Kidney epithelial cell (primary cell): ENCODE results near the gene COL9A3. TPM values are rescaled to one million over a fixed set of nuclear protein-coding genes. Genes with fewer than 3 reads are reported as not detected.

Source experiments
- DNase-seq: peaks from one replicate; pipeline ENCODE4 v3.0.0-alpha.2; 2010; ENCODE audit warnings: low read depth
- H3K27me3 ChIP-seq: 2 replicates; pipeline ENCODE4 v1.6.0; 2011; ENCODE audit warnings: low read length; ENCODE audit not compliant: control insufficient read depth, insufficient read depth
- H3K36me3 ChIP-seq: 2 replicates; pipeline ENCODE4 v1.5.1; 2011; ENCODE audit warnings: low read length; ENCODE audit not compliant: control insufficient read depth, insufficient read depth
- H3K4me3 ChIP-seq: 2 replicates; pipeline ENCODE4 v1.5.1; 2011; ENCODE audit warnings: low read depth, mild to moderate bottlenecking, control low read depth, low read length
- CTCF ChIP-seq: IDR thresholded peaks from 2 replicates; pipeline ENCODE4 v1.5.1; 2011; ENCODE audit warnings: mild to moderate bottlenecking, moderate library complexity, low read length, control low read depth, inconsistent platforms; ENCODE audit not compliant: insufficient read depth, poor library complexity, severe bottlenecking
- total RNA-seq: library from RNA; depleted of rRNA; stranded (reverse); fragments of >200 nt; gene quantifications from 2 replicates; pipeline ENCODE4 v1.2.3, GENCODE V29; 2015

COL9A3 gene
- total RNA-seq, 1 donor from 2014 or later: 10.4 TPM

GRCh38 chr20:62837790-62838127 lies 20.9 kb downstream of the COL9A3 start:
- no peak for DNase-seq
- Histone ChIP-seq H3K27me3 (peaks cover 8% of the 10 kb centered on the region), H3K4me3 (no peak overlapping the region), H3K36me3 (no peaks in the 10 kb centered on the region)
- no peak for TF ChIP-seq CTCF

- no peak for DNase-seq
- TF ChIP-seq CTCF: no peak
- H3K36me3 ChIP-seq: no peaks in the 10 kb centered on the region
- peaks cover 8% of the 10 kb centered on the region for H3K27me3 ChIP-seq
- H3K4me3 ChIP-seq: no peak overlapping the region
Observed at GRCh38 chr20:62838128-62838891, 21.5 kb downstream of the COL9A3 start.

GRCh38 chr20:62839261-62839660 lies 22.4 kb downstream of the COL9A3 start:
- TF ChIP-seq CTCF: no peak
- no peak for DNase-seq
- Histone ChIP-seq H3K4me3 (no peak overlapping the region), H3K36me3 (no peaks in the 10 kb centered on the region), H3K27me3 (peaks cover 8% of the 10 kb centered on the region)

GRCh38 chr20:62839816-62840215 lies 23.0 kb downstream of the COL9A3 start:
- H3K4me3 ChIP-seq: no peak overlapping the region
- TF ChIP-seq CTCF: no peak
- DNase-seq: no peak
- H3K36me3 ChIP-seq: no peaks in the 10 kb centered on the region
- H3K27me3 ChIP-seq: peaks cover 8% of the 10 kb centered on the region

GRCh38 chr20:62840244-62841197 lies 23.7 kb downstream of the COL9A3 start:
- DNase-seq: no peak
- TF ChIP-seq CTCF: no peak
- Histone ChIP-seq H3K36me3 (no peaks in the 10 kb centered on the region), H3K4me3 (no peak overlapping the region), H3K27me3 (peaks cover 8% of the 10 kb centered on the region)
